Ovary (tissue), 9 donors: ENCODE data around the gene PIAS3. TPM values are rescaled to one million over a fixed set of nuclear protein-coding genes. Genes with fewer than 3 reads are reported as not detected.

ENCODE experiments used
- DNase-seq, 5 donors: peaks; one replicate each; pipeline ENCODE4 v3.0.0-alpha.2; 2019 to 2020
- H3K27ac ChIP-seq, 2 donors: fragments of 200-600 bp; one replicate each; pipeline versions ENCODE4 v1.5.1 to v1.8.0; 2019 to 2022
- H3K27me3 ChIP-seq: fragments of 200-600 bp; one replicate; pipeline ENCODE4 v1.8.0; 2022
- H3K36me3 ChIP-seq: fragments of 200-600 bp; sonication (generic); one replicate; pipeline ENCODE4 v1.5.1; 2019
- H3K4me1 ChIP-seq: one replicate; pipeline ENCODE4 v1.8.1; 2013; ENCODE audit warnings: mild to moderate bottlenecking, moderate library complexity; ENCODE audit not compliant: insufficient read depth
- H3K4me3 ChIP-seq: fragments of 200-600 bp; sonication (generic); one replicate; pipeline ENCODE4 v1.5.1; 2017
- H3K9me3 ChIP-seq, 2 donors: fragments of 200-600 bp in 1 of 2; sonication (generic) in 1 of 2; one replicate each; pipeline versions ENCODE4 v1.5.1 to v1.8.1; 2013 to 2019; ENCODE audit warnings: mild to moderate bottlenecking in 1 of 2, moderate library complexity in 1 of 2
- EP300 ChIP-seq: sonication (generic); formaldehyde crosslinking; IDR thresholded peaks from one replicate; pipeline ENCODE4 v1.6.1; 2017; ENCODE audit warnings: antibody characterized with exemption
- POLR2A ChIP-seq: fragments of 450-650 bp; IDR thresholded peaks from one replicate; pipeline ENCODE4 v1.6.1; 2017; ENCODE audit warnings: antibody characterized with exemption, mild to moderate bottlenecking, moderate library complexity
- WGBS, 3 donors: extraction: QIAGEN DNeasy Blood & Tissue Kit in 1 of 3; methylation state at CpG; one replicate each; pipeline versions ENCODE4 v1.1.5 to v1.1.7; 2013 to 2017; 5-methylcytosine and 5-hydroxymethylcytosine counted together
- intact Hi-C, 4 donors: fragments of 100-400 bp; cut with DNase I; formaldehyde crosslinking; loops; one replicate each; pipeline versions ENCODE4 v1.11.0 to v1.15.1; 2022 to 2023
- polyA plus RNA-seq, 2 donors: library from polyadenylated mRNA; stranded (reverse); fragments of 200-250 nt in 1 of 2; fragments of 350-450 nt in 1 of 2; fragmentation: Illumina TruSeq in 1 of 2; extraction: RNeasy Lipid Tissue Mini Kit (QIAGEN cat#74804) in 1 of 2; gene quantifications; one replicate each; pipeline ENCODE4 v1.2.3, GENCODE V29; 2013 to 2014
- total RNA-seq, 7 donors: library from RNA; depleted of rRNA in 2 of 7; stranded (reverse); fragments of >200 nt in 2 of 7; fragmentation: NEBNext Ultra II Directional in 3 of 7; extraction: Animal tissue kit (Norgen Biotek cat#: 25700) in 3 of 7; gene quantifications; one replicate each; pipeline versions ENCODE4 v1.1.0 to v1.2.4, GENCODE V29; 2016 to 2023
- TF ChIP-seq, protein P1 (sequence below), 3 donors: fragments of 450-650 bp in 2 of 3; fragments of 200-600 bp in 1 of 3; IDR thresholded peaks; one replicate each; pipeline versions ENCODE4 v1.5.1 to v1.8.0; 2016 to 2022; ENCODE audit warnings: antibody characterized with exemption in 3 of 3, mild to moderate bottlenecking in 1 of 3
- donor health status: DM: no; HTN: no; CAD: no; lungs with moderate emphysema.
- donor health status: DM: no; HTN: no; CAD: no.
- donor health status: Bipolar disorder and iron deficiency.
- donor health status: DM: yes; HTN: yes; CAD: no.
- donor health status: DM: no; HTN: no; CAD: no.
- donor health status: DM: yes; HTN: yes; CAD: no.

The PIAS3 gene
- total and polyA plus RNA-seq, 9 donors = 22.9 to 64.1 (median 39.5) TPM

DNA sequence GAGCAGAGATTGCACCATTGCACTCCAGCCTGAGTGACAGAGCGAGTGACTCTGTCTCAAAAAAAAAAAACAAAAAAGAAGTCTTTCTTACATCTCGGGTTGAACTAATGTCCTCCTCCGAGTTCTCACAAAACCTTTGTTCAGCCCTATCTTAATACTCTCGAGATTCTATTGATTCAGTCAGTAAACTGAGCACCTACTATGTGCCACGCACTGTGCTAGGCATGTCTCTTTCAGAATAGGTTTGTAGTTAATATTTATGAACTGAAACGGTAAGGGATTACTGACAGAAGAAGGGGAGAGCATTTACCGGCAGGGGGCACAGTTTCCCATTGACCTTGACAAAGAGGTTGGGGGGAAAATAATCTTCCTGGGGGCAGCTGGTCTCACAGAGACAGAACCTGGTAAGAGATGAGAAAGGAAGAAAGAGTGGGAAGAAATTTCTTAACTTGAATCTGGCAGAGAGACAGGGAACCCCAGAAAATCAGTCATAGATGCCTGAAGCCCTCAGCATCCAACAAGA, 3.4 kb downstream of the PIAS3 start:
- TF ChIP-seq POLR2A = no peak
- TF ChIP-seq, protein P1, sequence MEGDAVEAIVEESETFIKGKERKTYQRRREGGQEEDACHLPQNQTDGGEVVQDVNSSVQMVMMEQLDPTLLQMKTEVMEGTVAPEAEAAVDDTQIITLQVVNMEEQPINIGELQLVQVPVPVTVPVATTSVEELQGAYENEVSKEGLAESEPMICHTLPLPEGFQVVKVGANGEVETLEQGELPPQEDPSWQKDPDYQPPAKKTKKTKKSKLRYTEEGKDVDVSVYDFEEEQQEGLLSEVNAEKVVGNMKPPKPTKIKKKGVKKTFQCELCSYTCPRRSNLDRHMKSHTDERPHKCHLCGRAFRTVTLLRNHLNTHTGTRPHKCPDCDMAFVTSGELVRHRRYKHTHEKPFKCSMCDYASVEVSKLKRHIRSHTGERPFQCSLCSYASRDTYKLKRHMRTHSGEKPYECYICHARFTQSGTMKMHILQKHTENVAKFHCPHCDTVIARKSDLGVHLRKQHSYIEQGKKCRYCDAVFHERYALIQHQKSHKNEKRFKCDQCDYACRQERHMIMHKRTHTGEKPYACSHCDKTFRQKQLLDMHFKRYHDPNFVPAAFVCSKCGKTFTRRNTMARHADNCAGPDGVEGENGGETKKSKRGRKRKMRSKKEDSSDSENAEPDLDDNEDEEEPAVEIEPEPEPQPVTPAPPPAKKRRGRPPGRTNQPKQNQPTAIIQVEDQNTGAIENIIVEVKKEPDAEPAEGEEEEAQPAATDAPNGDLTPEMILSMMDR (IDR thresholded peaks at IDR 0.05) = no peak
- no peak for TF ChIP-seq EP300
- 73 to 83% (median 77%) methylated on average over 7 of the region's 7 CpGs for WGBS, 3 donors
- no peak overlapping the region for H3K4me3 ChIP-seq
- H3K27ac ChIP-seq = no peak overlapping the region
- no peaks in the 10 kb centered on the region for H3K27me3 ChIP-seq
- no peaks in the 10 kb centered on the region for H3K9me3 ChIP-seq
- H3K4me1 ChIP-seq = peaks cover 3% of the 10 kb centered on the region
- H3K36me3 ChIP-seq = no peaks in the 10 kb centered on the region
- intact Hi-C loops = loop anchor here in 1 of 4 donors (10.0 kb wide), 1 partner anchor 49 kb away; no protein-coding TSS in a partner anchor
- DNase-seq = no peak

DNA sequence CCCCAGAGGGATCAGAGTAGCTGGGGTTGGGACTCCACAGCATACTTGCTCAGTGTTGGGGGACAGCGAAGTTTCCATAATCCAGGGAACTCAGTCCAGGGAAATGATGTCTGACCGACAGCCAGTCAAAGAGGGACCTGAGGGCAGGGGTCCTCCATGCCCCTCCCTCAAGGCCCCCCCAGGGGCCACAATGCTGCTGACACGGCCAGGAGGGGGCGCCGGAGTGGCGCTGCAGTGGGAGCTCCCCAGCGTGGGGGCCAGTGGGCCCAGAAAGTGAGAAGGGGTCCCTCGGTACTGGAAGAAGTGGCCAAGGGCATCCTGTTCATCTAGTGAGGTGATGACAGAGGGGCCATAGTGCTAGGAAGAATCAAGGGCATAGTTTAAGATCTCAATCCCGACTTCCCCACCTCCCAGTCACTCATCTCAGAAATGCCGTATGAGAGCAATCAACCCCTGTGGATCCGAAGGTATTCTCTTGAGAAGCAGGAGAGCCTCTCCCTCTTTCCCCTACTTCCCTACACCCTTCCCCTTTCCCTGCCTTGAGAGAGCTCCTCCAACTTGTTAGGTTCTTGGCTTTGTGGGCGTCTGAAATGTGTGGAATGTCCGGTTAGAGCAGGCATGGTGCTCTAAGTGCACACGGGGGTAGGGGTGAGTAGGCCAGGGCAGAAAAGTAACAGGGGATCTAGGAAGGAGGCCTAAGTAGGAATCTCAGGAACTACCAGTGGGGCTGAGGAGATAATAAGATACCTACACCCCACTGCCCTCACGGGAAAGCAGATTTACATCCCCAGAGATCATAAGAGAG, 9.3 kb downstream of the PIAS3 start:
- no peaks in the 10 kb centered on the region for H3K36me3 ChIP-seq
- DNase-seq = no peak
- WGBS, 3 donors = 53 to 65% (median 59%) methylated on average over 15 of the region's 15 CpGs

DNA sequence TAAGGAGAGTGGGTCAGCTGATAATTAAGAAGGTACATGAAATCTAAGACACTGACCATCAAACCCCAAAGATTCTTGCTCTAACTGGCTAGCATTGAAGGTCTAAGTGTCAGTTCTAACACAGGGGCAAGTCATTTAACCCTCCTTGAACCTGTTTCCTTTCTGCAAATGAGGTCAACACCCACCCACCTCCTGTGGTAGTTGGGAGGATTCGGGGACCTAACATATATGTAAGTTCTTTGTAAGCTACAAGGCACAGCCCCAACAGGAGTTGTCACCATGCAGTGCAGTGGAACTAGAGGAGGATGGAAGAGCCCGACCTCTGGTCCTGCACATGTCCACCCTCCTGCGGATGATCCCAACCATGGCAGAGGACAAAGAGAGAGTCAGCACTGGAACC, 11.1 kb downstream of the PIAS3 start:
- H3K27ac ChIP-seq = no peak overlapping the region
- H3K36me3 ChIP-seq = no peaks in the 10 kb centered on the region
- intact Hi-C loops = loop anchor here in 3 of 4 donors (5.0 to 10.0 kb wide), 3 partner anchors 64 to 167 kb away; partner anchors contain the start of gene ITGA10 (in 1 of the 3)
- 64 to 70% (median 69%) methylated on average over 3 of the region's 3 CpGs for WGBS, 3 donors
- no peaks in the 10 kb centered on the region for H3K27me3 ChIP-seq
- no peaks in the 10 kb centered on the region for H3K9me3 ChIP-seq
- no peak for DNase-seq
- TF ChIP-seq, protein P1 (IDR thresholded peaks at IDR 0.05) = no peak
- TF ChIP-seq EP300 (no peak), POLR2A (no peak)
- H3K4me3 ChIP-seq = no peak overlapping the region
- H3K4me1 ChIP-seq = peaks cover 7% of the 10 kb centered on the region

More for the DNA sequence above, 9.3 kb downstream of the PIAS3 start:
- Histone ChIP-seq H3K27ac (no peak overlapping the region), H3K4me1 (peaks cover 7% of the 10 kb centered on the region), H3K4me3 (no peak overlapping the region), H3K9me3 (no peaks in the 10 kb centered on the region), H3K27me3 (no peaks in the 10 kb centered on the region)
- intact Hi-C loops = loop anchor here in 3 of 4 donors (5.0 to 10.0 kb wide), 4 partner anchors 55 to 165 kb away; partner anchors contain the start of gene ITGA10 (in 1 of the 3)
- TF ChIP-seq, protein P1 (IDR thresholded peaks at IDR 0.05) = no peak
- TF ChIP-seq EP300 (no peak), POLR2A (no peak)

DNA sequence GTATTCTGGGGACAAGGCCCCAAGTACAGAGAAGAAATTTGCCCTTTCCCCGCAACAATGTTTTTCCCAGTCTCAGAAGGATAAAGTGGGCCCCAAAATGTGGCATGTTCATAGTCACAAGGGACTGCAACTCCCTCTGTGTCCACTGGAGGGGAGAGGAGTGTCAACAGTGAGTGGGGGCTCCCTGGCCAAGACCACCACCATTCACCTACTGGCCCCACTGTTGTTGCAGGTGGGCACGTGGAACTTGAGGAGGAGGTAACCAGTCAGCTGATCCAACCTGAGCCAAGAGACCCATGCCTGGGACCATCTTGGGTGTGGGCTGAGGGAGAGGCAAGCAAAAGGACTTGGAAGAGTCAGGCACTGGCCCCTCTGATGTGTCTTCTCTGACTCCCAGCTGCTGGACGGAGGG, 12.7 kb downstream of the PIAS3 start:
- no peaks in the 10 kb centered on the region for H3K9me3 ChIP-seq
- peak overlapping the region; percentile 18 to 70 for H3K27ac ChIP-seq
- no peaks in the 10 kb centered on the region for H3K36me3 ChIP-seq
- H3K27me3 ChIP-seq = no peaks in the 10 kb centered on the region
- intact Hi-C loops = loop anchor here in 3 of 4 donors (5.0 to 10.0 kb wide), 3 partner anchors 66 to 169 kb away; partner anchors contain the start of gene ITGA10 (in 1 of the 3)
- peak in 1 of 5 donors; percentile 28 for DNase-seq
- WGBS, 3 donors = 57 to 72% (median 64%) methylated on average over 3 of the region's 3 CpGs
- H3K4me1 ChIP-seq = peaks cover 7% of the 10 kb centered on the region
- no peak for TF ChIP-seq POLR2A
- TF ChIP-seq, protein P1 (IDR thresholded peaks at IDR 0.05) = peak in 1 of 3 donors; percentile 34
- H3K4me3 ChIP-seq = peak overlapping the region; percentile 58
